GM12878 (cell line): Measurements from ENCODE around the gene PNPLA5. TPM values are rescaled to one million over a fixed set of nuclear protein-coding genes. Genes with fewer than 3 reads are reported as not detected.
"Not testable (repeated sequence)": the region's sequence is repeated elsewhere in the genome, so short reads cannot be mapped to it uniquely, and the experiment has no call there.

Experiments used
- ATAC-seq: fragments of 200-7000 bp; cut with Tn5 transposase; 3 replicates; pipeline ENCODE4 v1.9.1; 2020; ENCODE audit warnings: mild to moderate bottlenecking, moderate library complexity
- BruUV-seq: library from RNA; stranded (reverse); fragments of 400-500 nt; replicated peaks from 2 replicates; lab custom pipeline; 2021; lab: Mats Ljungman, UMichigan
- CTCF ChIA-PET: fragments of 300-600 bp; sonication (Branson Sonifier 250); formaldehyde crosslinking; extraction: SDS; loops from one replicate; lab custom pipeline; 2021; ENCODE audit warnings: inconsistent platforms; lab: Yijun Ruan, JAX
- POLR2A ChIA-PET: fragments of 350-600 bp; formaldehyde crosslinking; extraction: SDS; loops from one replicate; lab custom pipeline; 2021; ENCODE audit warnings: inconsistent platforms; lab: Charles Lee
- RAD21 ChIA-PET: fragments of 300-600 bp; sonication (Branson Sonifier 250); formaldehyde crosslinking; loops from one replicate; lab custom pipeline; 2023; ENCODE audit warnings: antibody characterized with exemption; ENCODE audit not compliant: unreplicated experiment; lab: Charles Lee
- SMC1A ChIA-PET: fragments of 300-600 bp; sonication (Branson Sonifier 250); formaldehyde crosslinking; loops from one replicate; lab custom pipeline; 2023; ENCODE audit not compliant: unreplicated experiment, uncharacterized antibody; lab: Charles Lee
- DNase-seq: peaks from one replicate; pipeline ENCODE4 v3.0.0-alpha.2; 2011; ENCODE audit warnings: low read depth, low spot score
- FAIRE-seq: peaks from 3 replicates; lab custom pipeline; 2011; peaks lifted over from hg19 to GRCh38; lab: Jason Lieb, UNC
- H2AFZ ChIP-seq: 2 replicates; pipeline ENCODE4 v1.6.0; 2011; ENCODE audit warnings: low read depth, low read length, control low read depth; ENCODE audit not compliant: control insufficient read depth
- H3K27ac ChIP-seq: 2 replicates; pipeline ENCODE4 v1.5.1; 2011; ENCODE audit warnings: control low read depth; ENCODE audit not compliant: control insufficient read depth, insufficient read depth
- H3K27me3 ChIP-seq, 2 experiments: replicated peaks in 1 of 2; 2 replicates each; pipeline versions ENCODE4 v1.6.0 to v1.6.1; 2011; ENCODE audit warnings: low read length in 1 of 2; ENCODE audit not compliant: control insufficient read depth in 2 of 2, insufficient read depth in 2 of 2
- H3K36me3 ChIP-seq, 2 experiments: 2 replicates each; pipeline ENCODE4 v1.5.1; 2011; ENCODE audit warnings: low read length in 1 of 2; ENCODE audit not compliant: control insufficient read depth in 2 of 2, insufficient read depth in 2 of 2
- H3K4me1 ChIP-seq: 2 replicates; pipeline ENCODE4 v1.6.1; 2011; ENCODE audit warnings: mild to moderate bottlenecking, low read length, moderate library complexity, mixed read lengths; ENCODE audit not compliant: control insufficient read depth, insufficient read depth
- H3K4me2 ChIP-seq: 2 replicates; pipeline ENCODE4 v1.6.0; 2011; ENCODE audit warnings: control low read depth; ENCODE audit not compliant: control insufficient read depth, insufficient read depth
- H3K4me3 ChIP-seq: fragments of 200-600 bp; sonication (generic); 2 replicates; pipeline ENCODE4 v1.5.1; 2016
- H3K79me2 ChIP-seq: 2 replicates; pipeline ENCODE4 v1.6.0; 2011; ENCODE audit warnings: low read length; ENCODE audit not compliant: control insufficient read depth, insufficient read depth
- H3K9ac ChIP-seq: 2 replicates; pipeline ENCODE4 v1.8.0; 2011; ENCODE audit warnings: low read length, control low read depth, mixed read lengths; ENCODE audit not compliant: control insufficient read depth, insufficient read depth
- H3K9me3 ChIP-seq: replicated peaks from 3 replicates; pipeline ENCODE4 v1.5.1; 2011; ENCODE audit warnings: mild to moderate bottlenecking, low read length; ENCODE audit not compliant: control insufficient read depth, insufficient read depth
- H4K20me1 ChIP-seq: 2 replicates; pipeline ENCODE4 v1.6.0; 2011; ENCODE audit not compliant: control insufficient read depth, insufficient read depth
- CTCF ChIP-seq, 3 experiments: IDR thresholded peaks in 2 of 3; conservative IDR thresholded peaks in 1 of 3; 2 replicates each; pipeline ENCODE4 v1.5.1; 2011; ENCODE audit warnings: low read depth in 3 of 3, low read length in 3 of 3, mild to moderate bottlenecking in 3 of 3, control low read depth in 2 of 3, moderate library complexity in 2 of 3, inconsistent platforms in 1 of 3, mixed read lengths in 1 of 3; ENCODE audit not compliant: control insufficient read depth in 2 of 3, insufficient read depth in 1 of 3; ENCODE audit errors: extremely low read depth in 1 of 3
- WGBS: methylation state at CpG from one replicate; pipeline ENCODE4 v1.1.6; 2016; ENCODE audit warnings: low lambda C conversion rate; ENCODE audit not compliant: insufficient replicate concordance, insufficient coverage; ENCODE audit errors: missing lambda C conversion rate; 5-methylcytosine and 5-hydroxymethylcytosine counted together
- in situ Hi-C: fragments of 300-500 bp; cut with MboI; formaldehyde crosslinking; loops from 9 replicates; pipeline ENCODE4 v1.14.3; 2018; ENCODE audit warnings: mixed read lengths
- intact Hi-C: fragments of 100-400 bp; cut with micrococcal nuclease; formaldehyde crosslinking; loops from one replicate; pipeline ENCODE4 v1.14.2; 2022; ENCODE audit not compliant: unreplicated experiment
- polyA plus RNA-seq, 11 experiments: library from polyadenylated mRNA; depleted of rRNA in 4 of 11; unstranded in 6 of 11; stranded (reverse) in 5 of 11; fragments of >200 nt; fragmentation: Nextera tagmentation in 4 of 11; fragmentation: Illumina TruSeq in 1 of 11; extraction: Ambion mirVana in 4 of 11; extraction: Trizol in 1 of 11; gene quantifications; 1 replicate in 1 of 11; 2 replicates in 10 of 11; pipeline versions ENCODE4 v1.2.1 to v1.2.3, GENCODE V29; 2011 to 2016; ENCODE audit warnings: inconsistent platforms in 2 of 11, missing spikeins in 2 of 11, low read depth in 1 of 11
- total RNA-seq, 4 experiments: library from RNA; depleted of rRNA in 3 of 4; stranded (reverse); fragments of >200 nt in 3 of 4; fragmentation: Illumina TruSeq in 1 of 4; extraction: Trizol in 1 of 4; gene quantifications; 2 replicates each; pipeline versions ENCODE4 v1.2.1 to v1.2.3, GENCODE V29; 2013 to 2021

The PNPLA5 gene
- total and polyA plus RNA-seq, 10 of the 15 experiments (the other 5 are each of a cell fraction or from before 2014, with no cell fraction given) = not detected

GRCh38 chr22:43904412-43904811 lies 12.6 kb upstream of the PNPLA5 start:
- H4K20me1 ChIP-seq, in situ Hi-C loops, H3K9me3 ChIP-seq, H3K4me1 ChIP-seq, H3K36me3 ChIP-seq, H3K9ac ChIP-seq, ATAC-seq, H3K27ac ChIP-seq, FAIRE-seq, BruUV-seq, H3K79me2 ChIP-seq, RAD21 ChIA-PET: not testable (repeated sequence)
- WGBS = 12% methylated on average over 11 of the region's 12 CpGs
- peak in 2 of 3 experiments; percentile 16 to 20; a peak in 1 of 6 replicates for TF ChIP-seq CTCF (IDR thresholded peaks at IDR 0.05 in 2 of 3, conservative IDR thresholded peaks at IDR 0.05 in 1 of 3; ENCODE audit: control insufficient read depth in 2 of 3, extremely low read depth in 1 of 3, insufficient read depth in 1 of 3, low read depth in 3 of 3, low read length in 3 of 3)
- TF ChIP-seq, all 136 proteins: peak for 1; not testable (repeated sequence) for 135
- H3K4me3 ChIP-seq, DNase-seq, SMC1A ChIA-PET, H2AFZ ChIP-seq, H3K4me2 ChIP-seq, intact Hi-C loops, CTCF ChIA-PET, H3K27me3 ChIP-seq, POLR2A ChIA-PET: not testable (repeated sequence)

- CTCF ChIA-PET = interaction anchor here (0.8 kb wide), 1 partner anchor 18 kb away, joined by 3 read pairs; no protein-coding TSS in a partner anchor
- DNase-seq, H3K4me3 ChIP-seq, H3K4me2 ChIP-seq, H3K4me1 ChIP-seq, FAIRE-seq, H3K36me3 ChIP-seq, intact Hi-C loops, ATAC-seq, H3K27me3 ChIP-seq, H3K27ac ChIP-seq, POLR2A ChIA-PET, RAD21 ChIA-PET, H4K20me1 ChIP-seq, in situ Hi-C loops, BruUV-seq, H3K79me2 ChIP-seq, H3K9me3 ChIP-seq, H2AFZ ChIP-seq, H3K9ac ChIP-seq: not testable (repeated sequence)
- 47% methylated on average over 11 of the region's 12 CpGs for WGBS
- SMC1A ChIA-PET = interaction anchor here (0.9 kb wide), 1 partner anchor 11 kb away, joined by 3 read pairs; no protein-coding TSS in a partner anchor
These were observed 11.2 kb upstream of the PNPLA5 start for GRCh38 chr22:43903033-43903432.
